Peyer's patch (tissue), 4 donors: ENCODE results near the gene BCL11A. TPM values are rescaled to one million over a fixed set of nuclear protein-coding genes. Genes with fewer than 3 reads are reported as not detected.

ENCODE experiments used
- DNase-seq, 3 donors: peaks; one replicate each; pipeline ENCODE4 v3.0.0-alpha.2; 2017 to 2019
- H3K27ac ChIP-seq, 4 donors: fragments of 200-600 bp; sonication (generic); one replicate each; pipeline ENCODE4 v1.5.1; 2016 to 2019
- H3K27me3 ChIP-seq, 2 donors: fragments of 200-600 bp; sonication (generic); one replicate each; pipeline ENCODE4 v1.5.1; 2019
- H3K36me3 ChIP-seq, 3 donors: fragments of 200-600 bp; sonication (generic); one replicate each; pipeline ENCODE4 v1.5.1; 2016 to 2019
- H3K4me1 ChIP-seq, 4 donors: fragments of 200-600 bp; sonication (generic); one replicate each; pipeline ENCODE4 v1.5.1; 2016 to 2019
- H3K4me3 ChIP-seq, 4 donors: fragments of 200-600 bp; sonication (generic); 1 replicate in 3 of 4; 2 replicates in 1 of 4; pipeline ENCODE4 v1.5.1; 2016 to 2019; ENCODE audit warnings: mild to moderate bottlenecking in 1 of 4
- H3K9me3 ChIP-seq, 4 donors: fragments of 200-600 bp; sonication (generic); one replicate each; pipeline ENCODE4 v1.5.1; 2016 to 2019; ENCODE audit warnings: mild to moderate bottlenecking in 1 of 4
- POLR2A ChIP-seq, 2 donors: fragments of 450-650 bp; IDR thresholded peaks; one replicate each; pipeline ENCODE4 v1.5.1; 2017; ENCODE audit warnings: antibody characterized with exemption in 2 of 2, mild to moderate bottlenecking in 2 of 2, moderate library complexity in 2 of 2
- total RNA-seq, 4 donors: library from RNA; depleted of rRNA; stranded (reverse); fragments of >200 nt; gene quantifications; one replicate each; pipeline ENCODE4 v1.1.0, GENCODE V29; 2016
- TF ChIP-seq, protein P1 (sequence below), 6 experiments: fragments of 450-650 bp in 4 of 6; fragments of 200-600 bp in 2 of 6; sonication (generic) in 1 of 6; IDR thresholded peaks; one replicate each; pipeline ENCODE4 v1.5.1; 2017 to 2019; ENCODE audit warnings: antibody characterized with exemption in 6 of 6, mild to moderate bottlenecking in 3 of 6, moderate library complexity in 1 of 6

Gene BCL11A
- total RNA-seq, 4 donors from 2014 or later, result 35.4 to 94.9 (median 68.8) TPM

DNA sequence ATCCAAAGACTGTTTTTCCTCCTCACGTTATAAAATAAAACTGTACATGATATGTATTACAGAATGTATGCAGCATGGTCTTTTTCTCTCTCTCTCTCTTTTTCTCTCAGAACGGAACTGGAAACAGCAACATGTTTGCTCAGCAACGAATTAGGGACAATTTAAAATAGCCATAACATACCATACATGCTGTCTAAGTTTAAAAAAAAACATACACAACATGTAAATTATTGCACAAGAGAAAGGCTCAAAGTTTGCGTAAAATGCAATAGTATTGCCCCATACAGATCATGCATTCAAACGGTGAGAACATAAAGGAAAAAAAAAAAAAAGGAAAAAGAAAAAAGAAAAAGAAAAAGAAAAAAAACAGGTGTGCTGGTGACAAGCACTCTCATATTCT is 93.6 kb downstream of the BCL11A start:
- no peak for TF ChIP-seq POLR2A (IDR thresholded peaks at IDR 0.05)
- TF ChIP-seq, protein P1, sequence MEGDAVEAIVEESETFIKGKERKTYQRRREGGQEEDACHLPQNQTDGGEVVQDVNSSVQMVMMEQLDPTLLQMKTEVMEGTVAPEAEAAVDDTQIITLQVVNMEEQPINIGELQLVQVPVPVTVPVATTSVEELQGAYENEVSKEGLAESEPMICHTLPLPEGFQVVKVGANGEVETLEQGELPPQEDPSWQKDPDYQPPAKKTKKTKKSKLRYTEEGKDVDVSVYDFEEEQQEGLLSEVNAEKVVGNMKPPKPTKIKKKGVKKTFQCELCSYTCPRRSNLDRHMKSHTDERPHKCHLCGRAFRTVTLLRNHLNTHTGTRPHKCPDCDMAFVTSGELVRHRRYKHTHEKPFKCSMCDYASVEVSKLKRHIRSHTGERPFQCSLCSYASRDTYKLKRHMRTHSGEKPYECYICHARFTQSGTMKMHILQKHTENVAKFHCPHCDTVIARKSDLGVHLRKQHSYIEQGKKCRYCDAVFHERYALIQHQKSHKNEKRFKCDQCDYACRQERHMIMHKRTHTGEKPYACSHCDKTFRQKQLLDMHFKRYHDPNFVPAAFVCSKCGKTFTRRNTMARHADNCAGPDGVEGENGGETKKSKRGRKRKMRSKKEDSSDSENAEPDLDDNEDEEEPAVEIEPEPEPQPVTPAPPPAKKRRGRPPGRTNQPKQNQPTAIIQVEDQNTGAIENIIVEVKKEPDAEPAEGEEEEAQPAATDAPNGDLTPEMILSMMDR (IDR thresholded peaks at IDR 0.05), result no peak
- no peaks in the 10 kb centered on the region for H3K9me3 ChIP-seq
- no peak overlapping the region for H3K4me3 ChIP-seq
- H3K36me3 ChIP-seq, result peaks cover 0 to 19% (median 0%) of the 10 kb centered on the region in 3 donors
- no peaks in the 10 kb centered on the region for H3K27me3 ChIP-seq
- no peaks in the 10 kb centered on the region for H3K4me1 ChIP-seq
- DNase-seq, result no peak
- no peak overlapping the region for H3K27ac ChIP-seq

DNA sequence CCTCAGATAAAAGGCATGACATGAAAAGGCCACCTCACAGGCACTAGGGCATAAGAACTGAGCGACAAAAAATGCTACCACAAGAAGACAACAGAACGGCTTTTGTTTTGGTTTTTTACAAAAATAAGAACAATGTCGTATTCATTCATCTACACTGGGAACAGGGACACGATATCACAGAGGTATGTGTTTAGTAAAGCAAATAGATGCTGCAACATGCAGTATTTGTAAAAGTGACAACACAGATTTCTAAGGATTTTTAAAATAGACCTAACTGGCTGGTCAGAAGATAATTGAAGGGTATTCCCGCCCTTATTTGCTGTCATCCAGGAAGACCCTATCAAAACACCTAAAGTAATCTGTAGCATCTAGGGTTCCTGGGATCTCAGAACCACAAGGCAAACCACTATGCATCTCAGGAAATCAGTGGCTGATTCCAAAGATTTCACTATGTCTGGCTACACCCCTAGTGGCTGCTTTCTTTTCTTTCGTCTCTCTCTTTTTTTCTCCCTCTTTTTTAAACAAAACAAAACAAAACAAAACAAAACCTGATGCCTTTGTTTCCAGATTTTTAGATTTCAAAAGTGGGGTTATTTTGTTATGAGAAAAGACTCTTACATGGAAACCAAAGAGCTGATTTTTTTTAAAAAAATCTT is 97.2 kb downstream of the BCL11A start:
- no peaks in the 10 kb centered on the region for H3K9me3 ChIP-seq
- DNase-seq, result no peak
- H3K36me3 ChIP-seq, result peaks cover 0 to 10% (median 0%) of the 10 kb centered on the region in 3 donors
- TF ChIP-seq, protein P1 (IDR thresholded peaks at IDR 0.05), result no peak
- no peak for TF ChIP-seq POLR2A (IDR thresholded peaks at IDR 0.05)
- no peak overlapping the region for H3K4me3 ChIP-seq
- H3K4me1 ChIP-seq, result no peaks in the 10 kb centered on the region
- H3K27ac ChIP-seq, result no peak overlapping the region
- H3K27me3 ChIP-seq, result no peaks in the 10 kb centered on the region

DNA sequence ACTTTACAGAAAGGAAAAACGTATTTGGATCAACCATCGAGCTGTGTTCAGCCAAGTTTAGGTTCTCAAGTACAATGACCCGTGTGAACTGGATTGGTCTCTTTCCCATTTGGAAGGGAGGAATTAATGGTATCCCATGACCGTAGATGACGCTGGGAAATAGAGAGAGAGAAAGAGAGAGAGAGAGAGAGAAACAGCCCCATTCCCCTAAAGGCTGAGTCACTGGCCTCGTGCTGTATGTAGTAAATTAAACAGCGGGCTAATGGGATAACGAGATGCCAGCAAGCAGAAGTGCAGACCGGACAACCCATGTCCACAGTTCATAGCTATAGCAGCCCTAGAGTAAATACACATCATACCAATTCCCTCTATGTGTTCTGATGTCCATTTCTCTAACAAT is 99.6 kb downstream of the BCL11A start:
- no peaks in the 10 kb centered on the region for H3K36me3 ChIP-seq
- no peak for TF ChIP-seq POLR2A (IDR thresholded peaks at IDR 0.05)
- TF ChIP-seq, protein P1 (IDR thresholded peaks at IDR 0.05), result no peak
- no peak overlapping the region for H3K27ac ChIP-seq
- no peak for DNase-seq
- no peaks in the 10 kb centered on the region for H3K4me1 ChIP-seq
- H3K9me3 ChIP-seq, result no peaks in the 10 kb centered on the region
- H3K27me3 ChIP-seq, result no peaks in the 10 kb centered on the region
- no peak overlapping the region for H3K4me3 ChIP-seq

DNA sequence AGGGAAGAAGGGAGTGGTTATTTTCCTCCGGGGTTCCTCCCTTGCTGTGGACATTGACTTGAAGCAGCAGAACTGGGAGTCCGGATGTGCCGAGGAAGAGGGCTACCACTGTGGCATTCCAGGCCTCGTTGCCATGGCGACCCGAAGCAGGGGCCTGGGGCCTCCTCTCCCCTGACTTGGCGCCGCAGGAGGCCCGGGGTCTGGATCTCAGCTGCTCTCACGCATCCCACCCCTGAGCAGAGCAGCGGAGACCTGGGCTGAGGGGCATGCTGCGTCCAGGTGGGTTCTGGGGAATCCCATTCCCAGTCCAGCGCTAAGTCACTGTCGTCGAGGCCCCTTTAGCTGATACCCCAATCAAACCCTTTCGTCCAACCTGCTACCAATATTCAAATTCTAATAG is 100.2 kb downstream of the BCL11A start:
- TF ChIP-seq, protein P1 (IDR thresholded peaks at IDR 0.05), result no peak
- TF ChIP-seq POLR2A (IDR thresholded peaks at IDR 0.05), result no peak
- DNase-seq, result no peak
- Histone ChIP-seq H3K27me3 (no peaks in the 10 kb centered on the region), H3K9me3 (no peaks in the 10 kb centered on the region), H3K4me1 (no peaks in the 10 kb centered on the region), H3K4me3 (no peak overlapping the region), H3K27ac (no peak overlapping the region), H3K36me3 (no peaks in the 10 kb centered on the region)

DNA sequence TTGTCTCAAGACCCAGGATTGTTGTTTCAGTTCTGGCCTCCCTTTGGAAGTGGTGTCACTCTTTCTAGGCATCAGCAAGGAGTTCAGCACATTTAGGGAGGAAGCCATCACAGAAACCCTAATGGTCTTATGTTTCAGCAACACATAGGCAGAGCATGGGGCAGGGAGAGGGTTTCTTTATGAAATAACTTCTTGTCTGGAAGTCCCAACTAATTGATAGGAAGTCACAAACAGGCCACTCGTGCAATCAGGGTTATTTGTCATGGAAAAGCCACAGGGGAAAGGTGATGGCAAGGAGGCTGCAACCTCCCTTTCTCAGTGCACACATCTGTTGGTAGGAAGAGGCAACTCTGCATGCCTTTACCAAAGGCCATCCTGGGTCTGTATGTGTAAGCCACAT is 103.0 kb downstream of the BCL11A start:
- no peak for DNase-seq
- no peaks in the 10 kb centered on the region for H3K36me3 ChIP-seq
- H3K4me1 ChIP-seq, result peaks cover 0 to 6% (median 0%) of the 10 kb centered on the region in 4 donors
- H3K9me3 ChIP-seq, result no peaks in the 10 kb centered on the region
- H3K27ac ChIP-seq, result peak overlapping the region in 1 of 4 donors; percentile 42
- H3K27me3 ChIP-seq, result no peaks in the 10 kb centered on the region
- H3K4me3 ChIP-seq, result no peak overlapping the region
- TF ChIP-seq POLR2A (IDR thresholded peaks at IDR 0.05), result no peak
- TF ChIP-seq, protein P1 (IDR thresholded peaks at IDR 0.05), result no peak
